ENCODE results near the gene PLCL1.

Gene PLCL1

GRCh38 chr2:197862246-197862955 lies 58.0 kb downstream of the PLCL1 start:
- no peak for DNase-seq

DNA sequence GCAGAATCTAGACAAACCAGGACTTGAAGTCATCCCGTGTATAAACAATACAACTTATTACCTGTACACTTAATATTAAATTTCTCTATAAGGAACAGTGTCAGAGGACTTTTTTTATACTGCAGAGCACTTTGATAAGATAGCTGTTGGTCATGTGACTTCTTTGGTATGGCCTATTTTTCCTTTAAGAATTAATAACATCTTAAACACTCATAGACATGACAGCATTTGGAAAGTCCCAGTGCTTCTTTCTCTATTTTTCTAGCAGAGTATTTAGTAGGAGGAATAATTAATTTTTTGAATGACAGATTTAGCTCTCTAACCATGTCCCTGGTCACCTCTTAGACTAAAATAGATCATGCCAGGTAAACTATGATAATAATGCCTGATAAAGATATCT lies 59.4 kb downstream of the PLCL1 start:
- no peak for DNase-seq

GRCh38 chr2:197866455-197866854 lies 62.1 kb downstream of the PLCL1 start:
- DNase-seq: no peak

GRCh38 chr2:197867033-197867432 lies 62.6 kb downstream of the PLCL1 start:
- no peak for DNase-seq

DNA sequence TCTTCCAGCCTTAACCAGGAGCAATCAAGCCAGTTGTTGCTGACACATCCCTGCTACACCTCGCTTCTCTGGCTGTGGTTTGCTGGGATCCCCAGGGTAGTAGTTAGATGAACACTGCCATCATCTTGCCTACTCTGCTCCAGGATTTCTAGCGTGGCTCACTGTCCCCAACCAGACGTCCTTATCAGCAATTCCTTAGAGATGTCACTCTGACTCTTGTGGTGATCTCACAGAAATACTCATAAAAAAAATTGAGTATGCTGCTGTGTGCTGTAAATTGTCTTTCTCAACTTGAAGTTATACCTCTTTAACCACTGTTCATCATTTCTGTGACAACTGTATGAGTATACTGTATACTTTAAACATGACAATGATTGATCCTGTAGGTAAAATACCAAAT lies 63.2 kb downstream of the PLCL1 start:
- no peak for DNase-seq

- no peak for DNase-seq
These were observed 63.8 kb downstream of the PLCL1 start for GRCh38 chr2:197868206-197868605.

GRCh38 chr2:197869041-197869440 lies 64.6 kb downstream of the PLCL1 start:
- no peak for DNase-seq

- no peak for DNase-seq
These were observed 65.2 kb downstream of the PLCL1 start for GRCh38 chr2:197869501-197870111.

GRCh38 chr2:197870137-197870536 lies 65.7 kb downstream of the PLCL1 start:
- no peak for DNase-seq

- no peak for DNase-seq
These were observed 67.5 kb downstream of the PLCL1 start for GRCh38 chr2:197871780-197872456.

- DNase-seq: no peak
These were observed 68.9 kb downstream of the PLCL1 start for GRCh38 chr2:197873293-197873701.

DNA sequence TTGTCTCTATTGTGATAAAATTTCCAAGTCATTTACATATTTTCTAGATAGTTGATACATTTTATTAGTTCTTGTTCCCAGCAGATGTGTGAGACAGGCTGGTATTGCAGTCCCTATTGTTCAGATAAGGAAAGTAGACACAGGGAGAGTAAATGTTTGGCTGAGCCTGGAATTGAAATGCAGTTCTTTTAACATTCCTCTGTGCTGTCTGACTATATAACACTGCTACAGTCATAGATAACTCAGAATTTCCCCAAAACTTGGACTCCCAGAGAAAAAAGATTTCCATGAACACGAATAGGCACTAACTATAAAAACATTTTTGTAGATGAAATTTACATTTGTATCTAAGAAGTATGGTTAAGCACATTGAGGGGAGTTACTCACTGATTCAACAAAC lies 71.4 kb downstream of the PLCL1 start:
- no peak for DNase-seq

DNA sequence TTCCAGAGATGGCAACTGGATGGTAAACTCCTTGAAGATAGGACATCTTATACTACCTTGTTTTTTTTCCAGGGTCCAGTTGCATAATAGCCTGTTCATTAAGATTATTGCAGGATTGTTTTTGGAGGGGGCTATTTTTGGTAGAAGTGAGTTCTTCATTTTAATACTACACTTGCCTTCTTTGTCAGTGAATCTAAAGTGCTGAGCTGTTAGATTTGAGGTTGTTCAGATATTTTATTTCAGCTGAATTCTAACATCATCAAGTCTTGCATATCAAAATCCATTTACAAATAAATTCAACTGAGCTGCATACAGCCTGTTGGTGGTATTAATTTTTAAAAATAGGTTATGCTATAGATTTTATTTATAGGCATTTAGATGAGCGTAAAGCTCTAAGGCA lies 72.1 kb downstream of the PLCL1 start:
- DNase-seq: no peak

GRCh38 chr2:197877038-197877437 lies 72.6 kb downstream of the PLCL1 start:
- no peak for DNase-seq

DNA sequence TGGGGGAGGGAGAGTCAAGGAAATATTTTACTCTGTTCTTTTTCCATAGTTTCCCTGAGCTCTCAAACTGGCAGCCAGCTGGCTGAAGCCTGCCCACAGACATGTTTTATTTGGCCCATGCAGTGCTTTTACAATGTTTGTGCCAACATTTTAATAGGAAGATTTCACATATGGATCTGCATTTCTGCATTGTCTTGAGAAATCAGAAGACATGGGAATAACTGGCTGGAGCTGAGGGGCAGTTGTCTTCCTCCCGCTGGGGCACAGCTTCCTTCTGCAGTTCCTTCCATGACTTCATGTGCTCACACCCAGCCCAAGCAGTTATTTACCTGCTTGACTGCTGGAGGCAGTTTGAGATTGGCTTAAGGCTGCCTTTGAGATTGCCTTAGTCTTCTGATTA lies 74.4 kb downstream of the PLCL1 start:
- DNase-seq: no peak

GRCh38 chr2:197879812-197880408 lies 75.5 kb downstream of the PLCL1 start:
- DNase-seq: no peak

DNA sequence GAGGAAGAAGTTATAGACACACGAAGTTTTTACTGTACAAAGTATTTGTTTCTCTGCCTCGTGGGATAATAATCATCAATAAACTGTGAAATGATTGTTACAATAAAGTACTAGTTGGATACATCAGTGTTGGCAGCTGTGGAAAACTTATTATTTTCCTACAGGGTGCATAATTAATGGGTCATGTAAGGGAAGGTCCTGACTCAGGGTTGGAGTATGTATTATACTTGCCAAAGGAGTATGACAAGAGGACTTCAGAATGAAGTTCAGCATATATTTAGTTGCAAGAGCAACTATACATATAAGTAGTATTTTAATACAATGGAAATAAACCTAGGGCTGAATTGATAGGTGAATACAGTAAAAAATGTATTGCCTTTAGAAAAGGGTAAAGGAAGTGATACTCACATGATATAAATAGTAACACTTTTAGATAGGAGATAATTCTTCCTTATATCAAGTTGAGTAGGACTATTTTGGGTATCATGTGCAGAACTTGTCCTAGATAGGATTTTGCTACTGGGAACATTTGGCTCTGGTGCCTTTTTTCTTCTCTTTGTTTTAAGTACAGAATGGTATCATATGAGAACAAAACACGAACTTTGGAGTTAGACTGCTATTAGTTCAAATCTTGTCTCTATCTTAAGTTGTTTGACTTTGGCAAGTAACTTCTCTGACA lies 79.1 kb downstream of the PLCL1 start:
- DNase-seq: no peak

DNA sequence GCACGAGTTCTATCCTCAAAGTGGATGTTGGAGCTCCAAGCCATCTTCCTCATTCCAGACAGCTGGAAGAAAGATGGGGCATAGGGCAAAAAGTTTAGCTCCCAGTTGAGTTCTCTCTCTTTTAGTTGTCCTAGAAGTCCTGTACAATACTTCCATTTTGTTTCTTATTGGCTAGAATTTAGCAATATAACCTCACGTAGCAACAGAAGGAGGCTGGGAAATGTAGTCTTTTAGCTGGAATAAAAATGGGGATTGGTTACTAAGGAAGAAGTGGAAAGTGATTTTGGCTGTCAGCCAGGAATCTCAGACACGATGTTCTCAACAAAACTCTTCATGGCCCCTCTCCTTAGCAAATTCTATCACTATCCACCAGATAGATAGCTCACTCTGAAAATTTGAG lies 79.9 kb downstream of the PLCL1 start:
- no peak for DNase-seq

DNA sequence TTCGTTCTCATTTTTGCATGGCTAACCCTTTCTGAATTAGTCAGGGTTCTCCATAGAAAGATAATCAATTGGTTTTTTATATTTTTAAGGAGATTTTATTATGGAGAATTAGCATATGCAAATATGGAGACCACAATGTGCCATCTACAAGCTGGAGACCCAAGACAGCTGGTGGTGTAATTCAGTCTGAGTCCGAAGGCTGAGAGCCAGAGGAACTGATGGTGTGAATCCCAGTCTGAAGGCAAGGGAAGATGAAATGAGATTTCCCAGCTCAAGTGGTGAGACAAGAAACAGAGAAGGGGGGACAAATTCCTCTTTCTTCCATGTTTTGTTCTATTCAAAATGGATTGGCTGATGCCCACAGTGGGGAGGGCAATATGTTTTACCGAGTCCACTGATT lies 80.7 kb downstream of the PLCL1 start:
- DNase-seq: no peak

DNA sequence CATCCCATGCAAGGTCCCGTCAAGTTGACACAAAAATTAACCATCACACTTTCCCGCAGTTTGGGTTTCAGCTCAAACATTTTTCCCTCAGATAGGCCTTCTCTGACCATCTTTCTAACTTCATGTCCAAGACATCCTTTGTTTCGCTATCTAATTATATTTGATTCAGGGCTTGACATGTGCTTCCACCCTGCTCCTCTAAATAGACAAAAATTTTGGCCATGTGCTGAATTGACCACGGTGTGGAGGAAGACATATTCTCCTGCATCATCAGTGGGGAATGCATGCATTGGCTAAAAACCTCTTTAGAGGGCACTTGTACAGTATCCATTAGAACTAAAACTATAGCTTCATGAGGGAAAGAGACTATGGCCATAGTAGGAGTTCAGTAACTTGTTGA lies 81.2 kb downstream of the PLCL1 start:
- no peak for DNase-seq

- no peak for DNase-seq
These were observed 83.9 kb downstream of the PLCL1 start for GRCh38 chr2:197888321-197888720.

DNA sequence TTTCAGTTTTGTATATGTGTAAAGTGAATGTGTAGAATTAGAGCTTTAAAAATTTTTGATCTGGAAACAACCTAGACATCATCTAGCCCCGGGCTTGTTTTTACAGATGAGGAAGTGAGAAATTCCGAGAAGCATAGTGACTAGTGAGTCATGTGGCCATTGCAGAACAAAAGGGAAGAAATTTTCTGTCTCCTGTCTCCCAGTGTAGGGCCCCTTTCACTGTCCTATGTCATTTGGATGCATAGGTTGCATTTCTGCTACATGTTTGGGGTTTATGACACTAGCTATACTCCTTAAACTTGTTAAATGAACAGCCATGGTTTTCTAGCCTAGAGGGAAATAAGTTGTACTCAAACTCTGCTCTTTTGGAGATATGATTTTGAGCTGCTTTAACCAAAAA lies 84.6 kb downstream of the PLCL1 start:
- no peak for DNase-seq

DNA sequence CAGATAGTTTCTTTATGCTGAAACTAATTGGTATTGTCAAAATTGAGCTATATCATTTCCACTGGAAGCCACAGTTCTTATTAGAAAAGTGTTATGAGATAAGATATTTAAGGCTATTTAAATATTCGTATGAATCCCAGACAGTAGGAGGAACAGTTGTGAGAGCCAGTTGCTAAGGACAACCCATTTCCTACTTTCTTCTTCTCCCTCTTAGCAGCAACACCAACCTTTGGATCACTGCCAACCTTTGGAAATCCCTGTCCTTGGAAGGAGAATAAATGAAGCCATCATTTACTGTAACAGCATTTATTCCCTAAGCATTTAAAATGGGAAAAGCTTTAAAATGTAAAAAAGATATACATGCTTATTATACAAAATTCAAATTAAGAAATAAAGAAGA lies 85.8 kb downstream of the PLCL1 start:
- DNase-seq: no peak

Data from NCI-H524 treated with DMSO at 0.1 percent for 48 hours (cell line).